Hepatic stellate cell (primary cell): ENCODE results near the gene HEXD.
A peak's percentile ranks its signal among the peaks of the same experiment; 100 is the strongest.
"Not testable (repeated sequence)": the region's sequence is repeated elsewhere in the genome, so short reads cannot be mapped to it uniquely, and the experiment has no call there.

ENCODE experiments used
- DNase-seq: peaks from one replicate; pipeline ENCODE4 v3.0.0; 2011; ENCODE audit warnings: low spot score

The HEXD gene

DNA sequence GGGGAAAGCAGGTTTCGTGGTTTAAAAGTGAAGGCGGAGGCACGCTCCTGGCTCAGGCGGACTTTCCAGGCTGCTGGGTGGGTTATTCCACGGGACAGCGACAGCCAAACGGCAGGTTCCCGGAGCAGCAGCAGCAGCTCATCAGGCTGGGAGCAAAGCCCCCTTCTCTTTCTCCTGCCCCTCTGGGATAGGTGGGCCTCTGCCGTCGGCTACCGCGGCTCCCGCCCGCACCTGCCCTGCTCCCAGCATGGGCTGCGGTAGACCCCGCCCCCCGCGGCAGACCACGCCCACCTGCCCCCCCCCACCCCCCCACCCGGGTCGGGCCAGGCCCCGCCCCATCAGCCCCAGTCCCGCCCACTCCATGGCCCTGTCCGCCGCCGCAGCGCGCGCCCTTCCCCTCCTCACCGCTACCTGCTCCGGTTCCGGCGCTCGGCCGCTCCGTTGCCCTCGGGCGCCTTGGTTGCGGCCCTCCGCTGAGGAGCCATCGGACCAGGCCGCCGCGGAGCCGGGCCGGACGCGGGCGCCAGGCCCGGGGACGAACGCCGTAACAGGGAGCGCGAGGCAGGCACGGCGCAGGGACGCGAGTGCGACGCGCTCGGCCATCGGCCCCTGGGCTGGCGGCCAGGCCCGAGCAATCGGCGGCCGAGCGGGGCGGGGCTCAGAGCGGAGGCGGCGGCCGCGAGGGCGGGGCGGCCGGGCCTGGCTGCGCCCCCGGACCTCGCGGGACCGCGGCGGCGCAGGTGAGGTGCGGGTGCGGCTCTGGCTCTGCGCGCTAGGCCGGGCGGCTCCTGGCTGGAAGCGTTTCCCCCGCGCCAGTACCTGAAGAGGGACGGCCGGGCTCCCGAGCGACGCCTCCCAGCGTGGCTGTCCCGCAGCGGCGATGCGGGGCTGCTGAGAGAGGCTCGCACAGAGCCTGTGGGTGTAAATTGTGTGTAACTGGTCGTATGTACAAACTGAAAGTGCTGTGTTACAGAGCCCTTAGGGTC lies at the start of gene HEXD, which contains the start of gene OGFOD3:
TSS of gene HEXD (plus strand) at position 347 of the 986 bp plus-strand sequence. CDS start 1,453 bp downstream, outside the sequence.
TSS of gene OGFOD3 (minus strand) at position 586 of the 986 bp plus-strand sequence. CDS start at position 485, 101 bp downstream.
- peak; percentile 97 for DNase-seq

DNA sequence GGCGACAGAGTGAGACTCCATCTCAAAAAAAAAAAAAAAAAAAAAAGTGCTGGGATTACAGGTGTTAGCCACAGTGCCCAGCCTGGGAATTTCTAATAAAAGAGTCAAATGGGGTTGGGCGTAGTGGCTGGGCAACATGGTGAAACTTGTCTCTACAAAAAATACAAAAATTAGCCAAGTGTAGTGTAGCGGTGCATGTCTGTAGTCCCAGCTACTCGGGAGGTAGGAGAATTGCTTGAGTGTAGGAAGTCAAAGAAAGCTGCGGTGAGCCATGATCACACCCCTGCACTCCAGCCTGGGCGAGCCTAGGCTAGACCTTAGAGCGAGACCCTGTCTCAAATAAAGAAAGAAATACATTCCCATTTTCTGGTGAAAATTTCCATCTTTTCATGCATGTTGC lies 48.9 kb upstream of the HEXD start:
- DNase-seq, result no peak

GRCh38 chr17:82370471-82371332 lies 47.4 kb upstream of the HEXD start:
- DNase-seq, result no peak

- DNase-seq, result no peak
Measured at GRCh38 chr17:82371333-82372248, 46.6 kb upstream of the HEXD start, which contains the start of gene UTS2R. TSS of gene UTS2R (plus strand) at chr17:82371765. CDS start at chr17:82374325, 2,560 bp downstream.

DNA sequence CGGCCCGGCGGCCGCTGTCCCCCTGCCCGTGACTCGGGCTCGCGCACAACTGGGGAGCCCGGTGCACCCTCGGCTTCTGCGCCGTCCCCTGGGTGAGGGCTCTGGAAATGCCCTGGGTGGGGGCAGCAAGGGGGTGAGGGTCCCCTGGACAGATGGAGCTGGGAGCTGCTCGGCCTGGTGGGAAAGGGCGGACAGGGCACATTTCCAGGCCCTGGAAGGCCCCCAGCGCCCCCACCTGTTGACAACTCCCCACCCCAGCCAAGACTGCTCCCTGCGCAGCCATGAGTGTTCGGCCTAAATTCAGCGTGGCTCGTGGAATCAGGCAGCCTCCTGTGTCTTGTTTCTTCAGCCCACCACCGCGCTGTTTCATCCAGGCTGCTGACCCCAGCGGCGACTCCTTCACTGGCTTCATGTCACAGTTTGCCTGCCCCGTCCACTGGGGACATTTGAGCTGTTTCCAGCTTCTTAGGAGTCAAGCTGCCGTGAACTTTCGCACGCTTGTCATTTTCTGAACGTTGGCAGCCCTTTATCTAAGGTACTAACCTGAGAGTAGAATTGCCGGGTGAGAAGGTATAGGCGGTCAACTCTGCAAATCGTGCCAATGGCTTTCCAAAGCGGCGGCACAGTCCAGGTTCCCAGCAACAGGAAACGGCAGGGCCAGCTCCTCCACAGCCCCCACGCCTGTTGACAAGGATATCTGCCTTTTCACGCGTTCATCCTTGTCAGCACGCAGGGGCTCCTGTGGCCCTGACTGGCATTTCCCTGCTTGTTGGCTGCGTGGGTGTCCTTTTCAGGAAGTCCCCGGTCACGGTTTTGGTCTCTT lies 45.7 kb upstream of the HEXD start:
- no peak for DNase-seq

GRCh38 chr17:82373072-82373452 lies 45.1 kb upstream of the HEXD start:
- DNase-seq, result not testable (repeated sequence)

DNA sequence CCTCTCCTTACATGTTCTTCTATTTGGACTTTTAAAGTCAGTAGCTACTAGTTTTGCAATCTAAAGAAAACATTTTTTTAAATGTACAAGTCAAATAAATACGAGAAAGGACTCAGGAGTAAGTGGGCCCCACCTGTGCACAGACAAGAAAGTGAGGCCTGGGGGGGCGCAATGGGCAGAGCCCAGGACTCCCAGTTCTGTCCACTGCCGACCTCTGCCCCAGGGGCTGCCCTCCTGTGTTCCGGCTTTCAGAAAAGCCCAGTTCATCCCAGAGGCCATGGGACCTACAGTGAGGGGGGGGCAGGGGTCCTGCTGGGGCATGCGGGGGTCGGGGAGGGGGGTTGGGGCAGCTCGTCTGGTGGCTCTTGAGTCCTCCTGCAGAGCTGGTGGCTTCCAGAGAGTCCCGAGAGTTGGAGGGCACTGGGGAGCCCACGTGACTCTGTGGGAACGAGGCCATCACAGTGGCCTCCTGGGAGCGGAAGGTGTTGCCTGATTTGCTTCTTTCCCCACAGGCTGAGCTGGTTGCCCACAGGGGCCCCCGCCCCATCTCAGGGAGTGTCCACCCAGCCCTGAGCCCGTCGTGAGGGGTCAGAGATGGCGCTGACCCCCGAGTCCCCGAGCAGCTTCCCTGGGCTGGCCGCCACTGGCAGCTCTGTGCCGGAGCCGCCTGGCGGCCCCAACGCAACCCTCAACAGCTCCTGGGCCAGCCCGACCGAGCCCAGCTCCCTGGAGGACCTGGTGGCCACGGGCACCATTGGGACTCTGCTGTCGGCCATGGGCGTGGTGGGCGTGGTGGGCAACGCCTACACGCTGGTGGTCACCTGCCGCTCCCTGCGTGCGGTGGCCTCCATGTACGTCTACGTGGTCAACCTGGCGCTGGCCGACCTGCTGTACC lies 44.2 kb upstream of the HEXD start:
- no peak for DNase-seq

DNA sequence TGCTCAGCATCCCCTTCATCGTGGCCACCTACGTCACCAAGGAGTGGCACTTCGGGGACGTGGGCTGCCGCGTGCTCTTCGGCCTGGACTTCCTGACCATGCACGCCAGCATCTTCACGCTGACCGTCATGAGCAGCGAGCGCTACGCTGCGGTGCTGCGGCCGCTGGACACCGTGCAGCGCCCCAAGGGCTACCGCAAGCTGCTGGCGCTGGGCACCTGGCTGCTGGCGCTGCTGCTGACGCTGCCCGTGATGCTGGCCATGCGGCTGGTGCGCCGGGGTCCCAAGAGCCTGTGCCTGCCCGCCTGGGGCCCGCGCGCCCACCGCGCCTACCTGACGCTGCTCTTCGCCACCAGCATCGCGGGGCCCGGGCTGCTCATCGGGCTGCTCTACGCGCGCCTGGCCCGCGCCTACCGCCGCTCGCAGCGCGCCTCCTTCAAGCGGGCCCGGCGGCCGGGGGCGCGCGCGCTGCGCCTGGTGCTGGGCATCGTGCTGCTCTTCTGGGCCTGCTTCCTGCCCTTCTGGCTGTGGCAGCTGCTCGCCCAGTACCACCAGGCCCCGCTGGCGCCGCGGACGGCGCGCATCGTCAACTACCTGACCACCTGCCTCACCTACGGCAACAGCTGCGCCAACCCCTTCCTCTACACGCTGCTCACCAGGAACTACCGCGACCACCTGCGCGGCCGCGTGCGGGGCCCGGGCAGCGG lies 43.4 kb upstream of the HEXD start:
- DNase-seq, result no peak

- no peak for DNase-seq
Measured at GRCh38 chr17:82375359-82376041, 42.6 kb upstream of the HEXD start.

DNA sequence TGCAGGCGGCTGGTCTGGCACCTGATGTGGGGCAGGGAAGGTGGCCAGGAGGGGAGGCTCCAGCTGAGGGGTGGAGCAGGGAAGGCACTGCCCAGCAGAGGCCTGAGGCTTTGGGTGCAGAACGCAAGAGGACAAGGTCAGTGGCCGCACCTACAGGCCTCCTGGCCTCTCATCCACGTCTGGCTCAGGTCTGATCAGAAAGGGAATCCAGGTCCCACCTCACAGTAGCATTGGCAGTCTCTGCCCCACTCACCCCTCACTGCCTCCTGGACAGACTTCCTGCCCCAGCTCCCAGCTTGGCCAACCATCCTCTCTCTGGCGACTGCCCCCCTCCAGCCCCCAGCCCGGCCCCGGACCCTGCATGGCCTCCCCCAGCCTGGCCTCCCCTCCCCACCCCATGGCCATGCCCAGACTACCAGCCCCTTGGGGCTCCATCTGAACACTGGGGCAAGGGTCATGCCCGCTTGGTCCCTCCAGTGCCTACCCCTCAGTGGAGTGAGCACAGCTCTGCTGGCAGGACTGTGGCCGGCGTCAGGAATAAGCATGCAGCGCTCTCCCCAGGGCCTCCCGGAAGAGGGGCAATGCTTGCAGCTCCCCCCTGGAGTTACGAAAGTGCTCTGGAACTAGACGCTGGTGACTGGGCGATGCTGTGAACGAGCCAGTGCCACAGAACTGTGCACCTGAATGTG lies 42.0 kb upstream of the HEXD start:
- no peak for DNase-seq

DNA sequence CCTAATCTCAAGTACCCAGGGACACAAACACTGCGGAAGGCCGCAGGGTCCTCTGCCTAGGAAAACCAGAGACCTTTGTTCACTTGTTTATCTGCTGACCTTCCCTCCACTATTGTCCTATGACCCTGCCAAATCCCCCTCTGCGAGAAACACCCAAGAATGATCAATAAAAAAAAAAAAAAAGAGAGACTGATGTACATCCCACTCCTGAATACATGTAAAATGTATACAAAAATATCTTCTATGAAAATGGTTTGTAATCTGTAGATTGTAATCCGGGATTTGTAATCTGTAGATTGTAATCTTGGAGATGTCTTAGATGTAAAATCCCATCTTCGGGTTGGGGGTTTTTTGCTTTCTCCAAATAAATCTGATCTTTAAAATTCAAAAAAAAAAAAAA lies 40.9 kb upstream of the HEXD start:
- not testable (repeated sequence) for DNase-seq

DNA sequence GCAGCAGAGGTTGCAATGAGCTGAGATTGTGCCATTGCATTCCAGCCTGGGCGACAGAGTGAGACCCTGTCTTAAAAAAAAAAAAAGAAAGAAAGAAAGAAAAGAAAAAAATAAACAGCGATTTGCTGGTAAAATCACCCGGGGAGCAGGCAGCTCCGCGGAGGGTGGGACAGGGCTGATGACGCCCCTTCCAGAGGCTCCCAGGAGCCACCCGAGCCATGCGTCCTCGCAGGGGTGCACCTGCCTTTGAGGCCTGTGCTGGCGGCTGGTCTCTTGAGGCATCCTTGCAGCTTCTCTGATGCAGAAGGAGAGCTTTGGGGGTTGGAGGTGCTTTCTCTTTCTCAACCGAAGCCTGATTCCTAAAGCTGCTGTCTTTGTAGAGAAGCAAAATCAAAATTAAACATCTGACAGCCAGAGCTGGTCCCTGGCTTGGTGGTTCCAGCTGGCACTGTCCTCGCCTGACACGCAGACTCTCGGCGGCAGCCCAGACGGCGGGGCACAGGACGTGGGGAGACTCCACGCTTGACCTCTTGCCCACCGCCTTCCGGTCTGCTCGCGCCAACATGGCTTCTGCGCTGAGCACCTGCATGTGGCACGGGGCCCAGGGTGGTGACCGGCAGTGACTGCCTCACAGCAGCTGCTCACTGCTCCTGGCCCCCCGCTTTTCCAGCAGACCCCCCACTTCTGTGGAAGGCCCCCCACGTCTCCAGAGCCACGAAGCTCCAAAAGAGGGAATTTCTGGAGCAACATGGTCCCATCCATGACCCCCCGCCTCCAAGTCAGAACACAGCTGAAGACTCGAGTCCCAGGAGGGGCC lies 40.0 kb upstream of the HEXD start:
- DNase-seq, result no peak

DNA sequence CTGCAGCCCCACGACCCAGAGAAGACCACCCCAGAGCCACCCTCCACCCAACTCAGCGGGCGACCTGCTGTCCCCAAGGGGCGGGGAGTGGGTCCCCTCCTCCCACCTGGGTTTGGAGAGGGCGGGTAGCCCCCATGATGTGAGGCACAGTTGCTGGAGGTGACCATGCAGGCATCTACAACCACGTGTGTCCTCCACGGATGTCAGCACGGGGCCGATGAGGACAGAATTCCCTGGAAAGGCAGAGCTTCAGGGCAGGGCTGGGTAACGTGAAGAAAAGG lies 39.5 kb upstream of the HEXD start:
- DNase-seq, result no peak

DNA sequence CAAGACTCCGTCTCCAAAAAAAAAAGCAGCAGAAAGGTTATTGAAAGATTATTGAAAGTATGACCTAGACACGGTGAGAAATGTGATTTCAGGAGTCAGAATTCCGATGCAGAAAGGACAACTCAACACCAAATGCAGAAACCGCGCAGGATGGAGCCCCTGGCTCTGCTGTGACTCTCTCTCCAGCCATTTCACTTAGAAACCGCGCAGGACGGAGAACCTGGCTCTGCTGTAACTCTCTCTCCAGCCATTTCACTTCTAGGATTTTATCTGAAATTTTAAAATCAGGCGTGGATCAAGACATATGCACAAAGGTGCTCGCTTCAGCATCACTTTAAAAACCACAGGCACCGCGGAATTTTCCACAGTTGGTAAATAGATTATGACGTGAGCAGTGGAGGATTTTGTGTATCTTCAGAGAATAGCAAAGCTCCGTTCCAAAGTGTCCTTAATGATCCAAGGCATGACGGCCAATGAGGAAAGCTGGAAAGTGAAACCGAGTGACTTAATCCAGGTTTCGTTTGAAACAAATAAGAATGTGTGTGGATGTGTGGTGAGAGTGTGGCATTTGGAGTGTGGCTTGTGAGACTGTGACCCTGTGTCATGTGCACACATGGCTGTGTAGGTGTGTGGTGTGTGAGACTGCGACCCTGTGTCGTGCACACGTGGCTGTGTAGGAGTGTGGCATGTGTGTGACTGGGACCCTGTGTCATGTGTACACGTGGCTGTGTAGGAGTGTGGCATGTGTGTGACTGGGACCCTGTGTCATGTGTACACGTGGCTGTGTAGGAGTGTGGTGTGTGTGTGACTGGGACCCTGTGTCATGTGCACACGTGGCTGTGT lies 37.1 kb upstream of the HEXD start:
- DNase-seq, result no peak

GRCh38 chr17:82381703-82382009 lies 36.5 kb upstream of the HEXD start:
- DNase-seq, result not testable (repeated sequence)
